NT2/D1 (cell line): ENCODE data around the gene SUDS3.

ENCODE experiments used
- SUZ12 ChIP-seq: IDR thresholded peaks from 2 replicates; pipeline ENCODE4 v1.6.1; 2011; ENCODE audit not compliant: insufficient read length, insufficient read depth; ENCODE audit errors: extremely low read depth
- YY1 ChIP-seq: IDR thresholded peaks from 2 replicates; pipeline ENCODE4 v1.6.1; 2011; ENCODE audit not compliant: insufficient read length, insufficient read depth

DNA sequence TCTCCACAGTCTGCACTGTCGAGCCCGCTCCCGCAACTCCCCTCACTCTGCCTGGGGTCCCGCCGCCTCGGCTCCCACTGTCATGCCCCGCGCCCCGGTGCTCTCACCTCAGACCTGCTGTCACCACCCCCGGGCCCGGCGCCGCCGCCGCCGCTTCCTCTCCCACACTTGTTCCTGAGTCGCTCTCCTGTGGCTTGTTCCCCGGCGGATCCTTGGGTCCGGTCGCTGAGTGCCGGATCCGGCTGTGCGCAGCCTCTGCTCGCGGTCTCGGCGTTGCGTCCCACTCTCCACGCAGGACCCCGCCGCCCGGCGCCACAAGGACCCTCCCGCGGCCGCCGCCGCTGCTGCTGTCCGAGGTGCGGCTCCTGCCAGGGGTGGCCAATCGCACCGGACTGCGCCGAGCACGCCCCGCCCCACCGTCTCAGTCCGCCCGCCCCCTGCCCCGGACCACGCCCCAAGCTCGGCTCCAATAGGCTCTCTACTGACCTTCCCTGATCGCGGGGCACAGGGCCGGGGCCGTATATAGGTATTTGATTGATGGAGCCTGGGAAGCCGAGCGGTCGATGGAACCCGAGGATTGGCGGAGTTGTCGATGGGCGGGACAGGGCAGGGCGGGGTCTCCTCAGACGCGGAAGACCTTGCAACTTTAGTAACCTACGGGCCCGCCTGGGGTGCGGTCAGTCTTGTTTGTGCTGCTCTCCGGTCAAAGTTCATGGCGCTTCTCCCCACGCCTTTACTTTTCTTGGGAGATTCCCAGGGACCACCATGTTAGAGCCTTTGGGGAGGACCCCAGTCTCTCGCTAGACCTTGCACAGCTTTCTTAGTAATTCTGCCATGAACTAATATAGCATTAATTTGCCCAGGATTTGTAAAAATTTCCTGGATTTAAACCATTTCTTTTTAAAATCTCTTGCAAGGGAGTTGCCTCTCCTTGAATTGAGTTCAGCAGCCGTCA, 3.5 kb upstream of the SUDS3 start, which contains the start of gene TAOK3:
- TF ChIP-seq YY1 = no peak
- no peak for TF ChIP-seq SUZ12
